Measurements from ENCODE around the gene MPV17. TPM values are rescaled to one million over a fixed set of nuclear protein-coding genes. Genes with fewer than 3 reads are reported as not detected.

The MPV17 gene
- total RNA-seq, 2 donors from 2014 or later, result 56.7 to 64.3 TPM

DNA sequence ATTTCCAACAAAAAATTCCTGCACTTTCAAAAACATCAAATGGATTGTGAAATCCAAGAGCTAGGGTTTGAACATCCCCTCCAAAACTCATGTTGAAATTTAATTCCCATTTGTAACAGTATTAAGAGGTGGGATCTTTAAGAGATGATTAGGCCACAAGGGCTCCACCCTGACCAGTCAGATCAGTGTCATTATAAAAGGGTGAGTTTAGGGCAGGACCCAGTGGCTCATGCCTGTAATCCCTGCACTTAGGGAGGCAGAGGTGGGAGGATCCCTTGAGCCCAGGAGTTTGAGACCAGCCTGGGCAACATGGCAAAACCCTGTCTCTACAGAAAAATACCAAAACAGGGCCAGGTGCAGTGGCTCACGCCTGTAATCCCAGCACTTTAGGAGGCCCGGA lies 24.7 kb upstream of the MPV17 start:
- WGBS, 2 donors, result 94% methylated on average over 2 of the region's 2 CpGs; no CpG with 5 or more reads in 1 of the 2 donors
- H3K4me1 ChIP-seq, result peaks cover 8% of the 10 kb centered on the region
- DNase-seq (no peak), ATAC-seq (no peak)
- no peak for TF ChIP-seq POLR2A (IDR thresholded peaks at IDR 0.05)
- TF ChIP-seq, protein P1, sequence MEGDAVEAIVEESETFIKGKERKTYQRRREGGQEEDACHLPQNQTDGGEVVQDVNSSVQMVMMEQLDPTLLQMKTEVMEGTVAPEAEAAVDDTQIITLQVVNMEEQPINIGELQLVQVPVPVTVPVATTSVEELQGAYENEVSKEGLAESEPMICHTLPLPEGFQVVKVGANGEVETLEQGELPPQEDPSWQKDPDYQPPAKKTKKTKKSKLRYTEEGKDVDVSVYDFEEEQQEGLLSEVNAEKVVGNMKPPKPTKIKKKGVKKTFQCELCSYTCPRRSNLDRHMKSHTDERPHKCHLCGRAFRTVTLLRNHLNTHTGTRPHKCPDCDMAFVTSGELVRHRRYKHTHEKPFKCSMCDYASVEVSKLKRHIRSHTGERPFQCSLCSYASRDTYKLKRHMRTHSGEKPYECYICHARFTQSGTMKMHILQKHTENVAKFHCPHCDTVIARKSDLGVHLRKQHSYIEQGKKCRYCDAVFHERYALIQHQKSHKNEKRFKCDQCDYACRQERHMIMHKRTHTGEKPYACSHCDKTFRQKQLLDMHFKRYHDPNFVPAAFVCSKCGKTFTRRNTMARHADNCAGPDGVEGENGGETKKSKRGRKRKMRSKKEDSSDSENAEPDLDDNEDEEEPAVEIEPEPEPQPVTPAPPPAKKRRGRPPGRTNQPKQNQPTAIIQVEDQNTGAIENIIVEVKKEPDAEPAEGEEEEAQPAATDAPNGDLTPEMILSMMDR (IDR thresholded peaks at IDR 0.05), result no peak
- no peaks in the 10 kb centered on the region for H3K27me3 ChIP-seq
- intact Hi-C loops (cut with DNase I), result no loop called here
- no peaks in the 10 kb centered on the region for H3K9me3 ChIP-seq
- no peak overlapping the region for H3K27ac ChIP-seq
- peaks cover 0 to 3% of the 10 kb centered on the region in 2 donors for H3K36me3 ChIP-seq (replicated peaks in 1 of 2; ENCODE audit: insufficient read depth in 1 of 2, low read depth in 2 of 2)
- H3K4me3 ChIP-seq, result no peak overlapping the region

DNA sequence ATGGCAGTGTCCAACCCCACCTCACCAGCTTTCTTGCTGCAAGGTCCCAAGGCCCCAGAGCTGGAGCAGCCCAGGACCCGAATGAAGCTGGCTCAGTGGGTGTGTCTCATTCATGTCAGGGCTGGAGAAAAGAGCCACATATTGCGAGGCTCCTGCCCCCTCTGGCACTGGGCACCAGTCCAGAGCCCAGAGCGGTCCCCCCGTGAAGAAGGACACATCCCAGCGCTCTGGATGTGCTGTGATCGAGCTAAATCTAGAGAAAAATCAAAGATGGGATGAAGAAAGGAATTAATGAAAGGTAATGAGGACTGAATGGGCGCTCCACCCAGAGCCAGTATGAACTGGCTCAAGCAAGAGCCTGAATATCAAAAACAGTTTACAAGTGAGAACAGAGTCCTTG lies 13.3 kb upstream of the MPV17 start:
- ATAC-seq (no peak), DNase-seq (no peak)
- no peak overlapping the region for H3K27ac ChIP-seq
- no peaks in the 10 kb centered on the region for H3K9me3 ChIP-seq
- intact Hi-C loops (cut with DNase I), result no loop called here
- no peaks in the 10 kb centered on the region for H3K4me1 ChIP-seq
- peaks cover 11 to 50% of the 10 kb centered on the region in 2 donors for H3K36me3 ChIP-seq (replicated peaks in 1 of 2; ENCODE audit: insufficient read depth in 1 of 2, low read depth in 2 of 2)
- no peaks in the 10 kb centered on the region for H3K27me3 ChIP-seq
- TF ChIP-seq, protein P1 (IDR thresholded peaks at IDR 0.05), result no peak
- no peak for TF ChIP-seq POLR2A (IDR thresholded peaks at IDR 0.05)
- H3K4me3 ChIP-seq, result no peak overlapping the region
- 94 to 95% methylated on average over 7 of the region's 7 CpGs for WGBS, 2 donors

DNA sequence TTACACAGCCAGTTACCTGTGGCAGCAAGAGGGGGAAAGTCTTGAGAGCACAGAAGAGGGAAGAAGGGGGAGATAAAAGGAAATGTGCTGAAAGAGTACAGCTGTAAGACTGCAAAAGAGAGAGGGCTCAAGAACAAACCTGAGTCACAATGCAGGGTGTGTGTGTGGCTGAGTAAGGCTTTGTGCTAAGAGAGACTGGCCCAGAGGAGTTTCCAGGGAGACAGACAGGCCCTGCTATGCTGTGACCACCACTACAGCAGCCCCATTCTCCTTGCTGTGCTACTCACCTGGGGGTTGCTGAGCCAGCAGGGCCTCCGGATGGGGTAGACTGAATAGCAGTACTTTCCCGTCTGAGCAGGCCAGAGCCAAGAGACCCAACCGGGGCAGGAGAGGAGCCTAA lies 12.4 kb upstream of the MPV17 start:
- ATAC-seq, result no peak
- Histone ChIP-seq H3K4me1 (no peaks in the 10 kb centered on the region), H3K27me3 (no peaks in the 10 kb centered on the region), H3K27ac (no peak overlapping the region), H3K4me3 (no peak overlapping the region), H3K36me3 (replicated peaks in 1 of 2; ENCODE audit: insufficient read depth in 1 of 2, low read depth in 2 of 2) (peaks cover 11 to 43% of the 10 kb centered on the region in 2 donors), H3K9me3 (no peaks in the 10 kb centered on the region)
- intact Hi-C loops (cut with DNase I), result no loop called here
- no peak for TF ChIP-seq POLR2A (IDR thresholded peaks at IDR 0.05)
- TF ChIP-seq, protein P1 (IDR thresholded peaks at IDR 0.05), result no peak
- no peak for DNase-seq
- WGBS, 2 donors, result 83 to 96% methylated on average over 1 to 3 of the region's 3 CpGs

DNA sequence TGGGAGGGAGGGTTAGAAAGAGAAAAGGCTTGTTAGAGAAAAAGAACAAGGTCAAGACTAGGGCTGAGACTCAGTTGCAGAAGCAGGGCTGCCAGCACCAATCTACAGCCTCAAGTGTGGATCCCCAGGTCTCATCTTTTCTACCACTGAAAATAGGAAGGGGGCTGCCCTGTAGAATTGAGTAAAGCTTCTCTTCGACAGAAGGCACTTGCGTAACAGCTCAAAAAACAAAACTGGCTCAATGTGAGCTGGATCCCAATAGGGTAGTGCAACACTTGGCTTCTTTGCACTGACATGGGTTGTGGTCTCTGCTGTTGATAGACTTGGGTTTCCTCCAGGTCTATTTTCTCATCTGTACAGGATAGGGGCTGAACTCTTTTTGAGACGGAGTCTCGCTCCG lies 1.8 kb upstream of the MPV17 start:
- 82 to 93% methylated on average over 5 of the region's 5 CpGs for WGBS, 2 donors
- Histone ChIP-seq H3K27me3 (no peaks in the 10 kb centered on the region), H3K4me3 (no peak overlapping the region), H3K27ac (no peak overlapping the region), H3K36me3 (replicated peaks in 1 of 2; ENCODE audit: insufficient read depth in 1 of 2, low read depth in 2 of 2) (peaks cover 0 to 13% of the 10 kb centered on the region in 2 donors), H3K9me3 (no peaks in the 10 kb centered on the region), H3K4me1 (peaks cover 40% of the 10 kb centered on the region)
- TF ChIP-seq, protein P1 (IDR thresholded peaks at IDR 0.05), result no peak
- TF ChIP-seq POLR2A (IDR thresholded peaks at IDR 0.05), result no peak
- ATAC-seq (no peak), DNase-seq (no peak)
- intact Hi-C loops (cut with DNase I), result no loop called here

DNA sequence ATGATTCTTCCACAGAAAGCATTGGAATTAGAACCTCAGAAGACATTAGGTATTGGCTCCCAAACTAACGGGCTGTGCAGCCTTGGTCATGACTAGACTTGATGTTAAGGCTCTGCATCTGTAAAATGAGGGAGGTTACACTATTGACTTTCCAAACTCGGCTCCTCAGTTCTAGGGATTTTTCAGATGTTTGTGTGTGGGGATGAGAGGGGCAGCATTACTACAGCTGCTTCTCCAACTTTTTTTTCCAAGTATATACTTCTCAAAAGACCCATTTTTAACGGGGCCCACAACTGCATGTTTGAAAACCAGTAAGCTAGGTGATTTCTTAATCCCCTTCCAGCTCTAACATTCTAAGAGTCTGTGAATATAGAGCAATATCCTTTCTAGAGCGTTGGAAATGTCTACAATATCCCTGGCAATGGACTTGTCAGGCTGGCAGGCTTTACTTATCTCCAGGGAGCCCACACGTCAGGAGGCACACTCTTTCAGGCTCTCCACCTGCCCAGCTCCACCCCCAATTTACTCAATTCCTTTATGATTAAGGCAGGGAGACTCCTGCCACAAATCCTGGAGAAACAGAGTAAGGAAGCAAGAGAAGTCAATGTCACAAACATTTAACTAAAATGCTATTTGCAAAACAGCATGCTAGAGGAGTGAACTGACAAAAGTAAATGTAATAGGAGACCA lies 844 bp upstream of the MPV17 start:
- Histone ChIP-seq H3K36me3 (replicated peaks in 1 of 2; ENCODE audit: insufficient read depth in 1 of 2, low read depth in 2 of 2) (peaks cover 0 to 8% of the 10 kb centered on the region in 2 donors), H3K4me3 (peak overlapping the region; percentile 13 to 69), H3K27ac (peak overlapping the region; percentile 78 to 100 (median 96)), H3K4me1 (peaks cover 40% of the 10 kb centered on the region), H3K27me3 (no peaks in the 10 kb centered on the region), H3K9me3 (no peaks in the 10 kb centered on the region)
- TF ChIP-seq, protein P1 (IDR thresholded peaks at IDR 0.05), result no peak
- no peak for TF ChIP-seq POLR2A (IDR thresholded peaks at IDR 0.05)
- 8 to 10% methylated on average over 5 of the region's 5 CpGs for WGBS, 2 donors
- intact Hi-C loops (cut with DNase I), result no loop called here
- ATAC-seq, result no peak
- DNase-seq, result peak in 2 of 4 donors; percentile 31 to 47

Measured in body of pancreas (tissue), 4 donors.